ENCODE measurements around the gene LDHAL6B. TPM values are rescaled to one million over a fixed set of nuclear protein-coding genes. Genes with fewer than 3 reads are reported as not detected.

LDHAL6B gene
- total and polyA plus RNA-seq, 2 of the 8 experiments (the other 6 are each of a cell fraction or from before 2014, with no cell fraction given) = not detected

- no peak overlapping the region for H2BK20ac ChIP-seq (ENCODE audit: low read length)
- no peak for DNase-seq (ENCODE audit: low read depth in 1 of 2, low spot score in 2 of 2)
- H4K20me1 ChIP-seq (replicated peaks in 1 of 2; ENCODE audit: control insufficient read depth in 1 of 2, insufficient read depth in 2 of 2, low read length in 2 of 2) = no peaks in the 10 kb centered on the region
- FAIRE-seq = no peak
- 93% methylated on average over 4 of the region's 4 CpGs; no CpG with 5 or more reads in 1 of the 2 experiments for WGBS, 2 experiments (ENCODE audit: extremely low coverage in 1 of 2, insufficient coverage in 1 of 2, insufficient read length in 1 of 2, insufficient replicate concordance in 2 of 2, low coverage in 1 of 2, low lambda C conversion rate in 2 of 2, missing lambda C conversion rate in 1 of 2)
- H3K9ac ChIP-seq (replicated peaks in 1 of 4; ENCODE audit: extremely low read depth in 1 of 4, low read depth in 3 of 4, low read length in 3 of 4) = no peak overlapping the region
- no peaks in the 10 kb centered on the region for H3K79me1 ChIP-seq (ENCODE audit: low read depth, low read length)
- no peak overlapping the region for H4K5ac ChIP-seq (ENCODE audit: insufficient read length, low read depth, low read length)
- peaks cover 6 to 53% (median 22%) of the 10 kb centered on the region in 4 experiments for H3K36me3 ChIP-seq (ENCODE audit: control insufficient read depth in 2 of 4, insufficient read depth in 4 of 4, low read length in 3 of 4)
- H4K91ac ChIP-seq (replicated peaks; ENCODE audit: insufficient read length, low read length) = no peak overlapping the region
- ChIA-PET POLR2A (ENCODE audit: partially characterized antibody) (interaction anchor here (0.6 kb wide), 1 partner anchor 159 kb away, joined by 6 read pairs; no protein-coding TSS in a partner anchor), CTCF (ENCODE audit: partially characterized antibody) (interaction anchor here (0.6 to 2.5 kb wide), 8 partner anchors 11 to 342 kb away, joined by 3 to 14 read pairs (median 4); no protein-coding TSS in a partner anchor)
- H2BK5ac ChIP-seq (ENCODE audit: low read depth, low read length) = no peak overlapping the region
- no peak overlapping the region for H3K4ac ChIP-seq (replicated peaks; ENCODE audit: insufficient read length, low read depth, low read length)
- no peak overlapping the region for H3K4me3 ChIP-seq (ENCODE audit: extremely low read depth in 1 of 4, insufficient read depth in 2 of 4, low read depth in 3 of 4, low read length in 4 of 4)
- no peak overlapping the region for H2BK12ac ChIP-seq (ENCODE audit: low read depth, low read length)
- H3K23me2 ChIP-seq (ENCODE audit: low read depth, low read length) = no peaks in the 10 kb centered on the region
- no peak overlapping the region for H2AK5ac ChIP-seq (ENCODE audit: low read depth, low read length)
- no peak overlapping the region for H3K27ac ChIP-seq (ENCODE audit: low read depth, low read length)
- no peak overlapping the region for H4K8ac ChIP-seq (ENCODE audit: extremely low read depth, insufficient read depth, low read length)
- no peak overlapping the region for H2BK120ac ChIP-seq (replicated peaks; ENCODE audit: low read depth, low read length)
- H2BK15ac ChIP-seq (ENCODE audit: low read length) = no peak overlapping the region
- no peak overlapping the region for H3K23ac ChIP-seq (ENCODE audit: insufficient read length)
- H3K4me2 ChIP-seq (ENCODE audit: insufficient read depth in 1 of 2, low read depth in 2 of 2, low read length in 2 of 2) = no peak overlapping the region
- no peak overlapping the region for H3K14ac ChIP-seq (ENCODE audit: insufficient read length)
- H3K27me3 ChIP-seq (replicated peaks in 1 of 4; ENCODE audit: control insufficient read depth in 3 of 4, extremely low read depth in 1 of 4, insufficient read depth in 3 of 4, low read length in 3 of 4) = no peaks in the 10 kb centered on the region
- TF ChIP-seq TAF7 (optimal IDR thresholded peaks at IDR 0.05; ENCODE audit: borderline replicate concordance, low read depth, low read length) (no peak), SIX5 (IDR thresholded peaks at IDR 0.05; ENCODE audit: low read depth, low read length) (no peak), ZNF274 (IDR thresholded peaks at IDR 0.05; ENCODE audit: borderline replicate concordance, extremely low read depth, low read length) (no peak), JUND (IDR thresholded peaks at IDR 0.05; ENCODE audit: low read length) (no peak), POLR2A (IDR thresholded peaks at IDR 0.05; ENCODE audit: control extremely low read depth in 1 of 2, low read depth in 2 of 2, low read length in 2 of 2) (no peak), CHD2 (IDR thresholded peaks at IDR 0.05; ENCODE audit: low read length) (no peak), RAD21 (IDR thresholded peaks at IDR 0.05 in 1 of 2, conservative IDR thresholded peaks at IDR 0.05 in 1 of 2; ENCODE audit: low read depth in 2 of 2, low read length in 2 of 2) (no peak), GABPA (IDR thresholded peaks at IDR 0.05; ENCODE audit: borderline replicate concordance, insufficient read depth, low read length) (no peak), GTF2F1 (IDR thresholded peaks at IDR 0.05; ENCODE audit: borderline replicate concordance, low read depth, low read length) (no peak), CTBP2 (IDR thresholded peaks at IDR 0.05; ENCODE audit: borderline replicate concordance, insufficient read depth, insufficient read length, low read length) (no peak), MAFK (IDR thresholded peaks at IDR 0.05; ENCODE audit: low read depth, low read length) (no peak)
- TF ChIP-seq, protein P1, sequence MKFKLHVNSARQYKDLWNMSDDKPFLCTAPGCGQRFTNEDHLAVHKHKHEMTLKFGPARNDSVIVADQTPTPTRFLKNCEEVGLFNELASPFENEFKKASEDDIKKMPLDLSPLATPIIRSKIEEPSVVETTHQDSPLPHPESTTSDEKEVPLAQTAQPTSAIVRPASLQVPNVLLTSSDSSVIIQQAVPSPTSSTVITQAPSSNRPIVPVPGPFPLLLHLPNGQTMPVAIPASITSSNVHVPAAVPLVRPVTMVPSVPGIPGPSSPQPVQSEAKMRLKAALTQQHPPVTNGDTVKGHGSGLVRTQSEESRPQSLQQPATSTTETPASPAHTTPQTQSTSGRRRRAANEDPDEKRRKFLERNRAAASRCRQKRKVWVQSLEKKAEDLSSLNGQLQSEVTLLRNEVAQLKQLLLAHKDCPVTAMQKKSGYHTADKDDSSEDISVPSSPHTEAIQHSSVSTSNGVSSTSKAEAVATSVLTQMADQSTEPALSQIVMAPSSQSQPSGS (IDR thresholded peaks at IDR 0.05; ENCODE audit: low read length) = no peak
- no peak overlapping the region for H3K18ac ChIP-seq (ENCODE audit: extremely low read depth, low read length)
- peaks cover 3 to 4% of the 10 kb centered on the region in 2 experiments; a peak in 1 of 4 replicates for H3K9me3 ChIP-seq (ENCODE audit: insufficient read depth in 2 of 2, low read depth in 1 of 2, low read length in 1 of 2)
- no peaks in the 10 kb centered on the region for H3K4me1 ChIP-seq (replicated peaks in 1 of 4; ENCODE audit: control insufficient read depth in 3 of 4, insufficient read depth in 4 of 4, low read length in 3 of 4)
- no peaks in the 10 kb centered on the region for H3K79me2 ChIP-seq (ENCODE audit: control insufficient read depth in 1 of 2, insufficient read depth in 2 of 2, low read length in 2 of 2)
- no peak overlapping the region for H3K56ac ChIP-seq (replicated peaks; ENCODE audit: insufficient read length, low read depth, low read length)
- no peak overlapping the region for H2AFZ ChIP-seq (ENCODE audit: low read length)
Observed at GRCh38 chr15:59186501-59186900, 20.1 kb upstream of the LDHAL6B start.

Measured in H1 (cell line).